GM18861 (cell line): Measurements from ENCODE around the gene DGAT2L6.

ENCODE experiments used
- ATAC-seq: cut with Tn5 transposase; IDR thresholded peaks from one replicate; pipeline ENCODE4 v1.9.1; 2021; ENCODE audit not compliant: unreplicated experiment

Gene DGAT2L6

GRCh38 chrX:70176938-70177533, at the start of gene DGAT2L6:
TSS of gene DGAT2L6 (plus strand) at chrX:70177483. CDS start at chrX:70177583, 100 bp downstream.
- ATAC-seq: peak; percentile 78

- no peak for ATAC-seq
Measured at GRCh38 chrX:70128071-70128470, 49.2 kb upstream of the DGAT2L6 start.

DNA sequence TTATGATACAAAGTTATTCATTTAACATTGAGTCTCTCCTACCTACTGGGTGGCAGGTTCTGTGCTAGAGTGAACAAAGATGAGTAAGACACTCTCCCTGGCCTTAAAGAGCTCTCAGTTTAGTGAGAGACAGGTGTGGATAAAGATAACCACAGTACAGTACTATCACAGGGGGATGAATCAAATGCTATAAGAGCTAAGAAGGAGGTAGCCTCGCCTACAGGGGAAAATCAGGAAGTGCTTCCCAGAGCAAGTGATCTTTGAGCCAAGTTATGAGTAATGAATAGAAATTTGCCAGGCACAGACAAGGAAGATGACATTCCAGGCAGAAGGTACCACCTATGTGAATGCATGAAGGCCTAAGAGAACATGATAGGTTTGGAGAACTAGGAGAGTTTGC, 47.5 kb upstream of the DGAT2L6 start:
- no peak for ATAC-seq

- no peak for ATAC-seq
Measured at GRCh38 chrX:70132224-70132623, 45.1 kb upstream of the DGAT2L6 start.

DNA sequence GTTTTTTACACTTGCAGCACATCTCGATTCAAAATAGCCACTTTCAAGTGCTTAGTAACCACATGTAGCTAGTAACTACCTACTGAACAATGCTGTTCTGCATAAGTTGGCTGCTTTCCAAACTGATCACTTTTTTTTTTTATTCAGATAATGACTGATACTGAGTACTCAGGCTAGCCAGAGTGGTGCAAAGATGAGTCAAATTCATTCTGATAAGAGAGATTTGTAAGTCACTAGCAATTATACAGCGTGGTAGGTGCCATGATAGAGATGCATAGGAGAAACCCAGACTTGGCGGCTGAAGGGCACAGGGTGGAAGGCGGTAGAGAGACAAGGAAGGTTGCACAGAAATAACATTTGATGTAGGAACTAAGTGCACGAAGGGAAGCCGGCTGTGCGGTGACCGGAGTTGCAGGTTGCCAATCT, 44.4 kb upstream of the DGAT2L6 start:
- no peak for ATAC-seq

DNA sequence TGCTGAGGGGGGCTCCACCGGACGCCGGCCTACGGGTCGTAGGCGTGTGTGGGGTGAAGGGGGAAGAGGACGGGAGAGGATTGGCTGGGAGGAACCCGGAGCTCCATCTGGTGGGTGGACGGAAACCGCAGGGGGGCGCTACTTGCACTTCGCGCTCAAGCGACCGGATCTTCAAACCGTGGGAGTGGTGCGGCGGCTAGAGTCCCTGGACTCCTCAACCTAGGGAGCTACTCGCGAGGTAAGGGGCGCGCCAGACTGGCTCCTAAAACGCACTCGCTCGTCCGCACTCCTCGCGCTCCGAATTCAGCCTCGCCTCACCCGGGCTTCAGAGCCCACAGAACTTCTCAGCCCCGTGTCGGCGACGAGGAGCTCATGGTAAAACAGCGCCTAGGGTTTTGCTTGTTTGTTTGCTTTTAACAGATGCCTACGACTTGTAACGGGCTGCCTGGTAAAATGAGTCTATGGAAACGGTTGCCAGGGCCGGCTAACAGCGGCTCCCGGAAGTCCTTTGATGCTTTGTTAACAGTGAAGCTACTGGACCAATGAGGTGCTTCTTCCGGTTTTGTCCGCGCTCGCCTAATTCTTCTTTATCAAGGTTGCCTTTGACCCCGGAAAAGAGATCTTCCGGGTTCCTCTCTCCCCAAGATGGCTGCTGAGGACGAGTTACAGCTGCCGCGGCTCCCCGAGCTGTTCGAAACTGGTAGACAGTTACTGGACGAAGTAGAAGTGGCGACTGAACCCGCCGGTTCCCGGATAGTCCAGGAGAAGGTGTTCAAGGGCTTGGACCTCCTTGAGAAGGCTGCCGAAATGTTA, 43.8 kb upstream of the DGAT2L6 start, which contains the start of gene IGBP1:
IGBP1 (plus strand) TSS at position 145 of the 813 bp plus-strand sequence; CDS start at position 646, 501 bp downstream.
- peak; percentile 82 for ATAC-seq

DNA sequence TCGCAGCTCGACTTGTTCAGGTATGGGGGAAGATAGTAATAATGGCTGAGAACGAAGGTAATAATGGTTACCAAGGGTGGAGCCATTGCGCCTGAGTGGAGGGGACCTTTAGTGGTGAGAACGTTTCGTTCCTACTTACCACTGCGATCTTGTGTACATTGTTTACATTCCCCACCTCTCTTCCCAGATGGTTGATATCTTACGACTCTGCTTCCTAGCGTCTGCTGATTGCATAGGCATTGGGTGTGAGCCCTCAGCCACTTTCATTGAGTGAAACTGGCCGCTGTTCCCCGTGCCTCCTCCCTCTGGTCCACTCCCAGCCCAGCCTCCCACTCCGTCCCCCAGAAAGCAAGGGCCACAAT, 43.2 kb upstream of the DGAT2L6 start:
- no peak for ATAC-seq

- no peak for ATAC-seq
Measured at GRCh38 chrX:70138622-70139021, 38.7 kb upstream of the DGAT2L6 start.

DNA sequence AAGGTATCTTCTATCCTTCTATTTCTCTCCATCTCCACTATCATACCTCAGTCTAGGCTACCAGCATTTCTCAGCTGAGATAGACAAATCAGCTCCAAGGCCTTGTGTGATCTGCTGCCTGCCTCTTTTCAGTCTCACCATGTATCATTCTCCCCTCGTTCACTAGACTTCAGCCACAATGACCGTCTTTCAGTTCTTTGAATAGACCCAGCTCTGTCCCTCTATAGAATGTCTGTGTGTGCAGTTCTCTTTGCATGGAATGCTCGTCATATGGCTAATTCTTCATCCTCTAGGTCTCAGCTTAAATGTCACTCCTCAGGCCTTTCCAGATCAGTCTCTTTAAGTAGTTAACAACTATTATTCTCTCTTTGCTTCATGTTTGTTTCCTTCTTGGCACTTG, 37.5 kb upstream of the DGAT2L6 start:
- ATAC-seq: no peak

DNA sequence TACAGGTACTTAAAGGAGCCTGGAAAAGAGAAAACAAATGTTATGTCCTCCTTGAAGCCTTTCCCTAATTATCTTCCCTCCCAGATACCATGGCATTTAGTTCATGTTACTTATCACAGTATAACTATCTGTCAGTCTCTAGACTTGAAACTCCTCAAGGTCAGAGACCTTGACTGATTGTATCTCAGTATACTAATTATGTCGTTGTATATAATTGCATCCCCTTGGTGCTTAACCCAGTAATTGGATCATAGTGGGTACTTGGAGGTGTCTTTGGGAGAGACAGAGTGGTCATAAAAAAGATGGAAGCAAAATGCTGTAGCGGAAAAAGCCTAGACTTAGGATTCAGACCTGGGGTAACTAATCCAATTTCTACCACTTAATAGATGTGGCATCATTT, 35.9 kb upstream of the DGAT2L6 start:
- ATAC-seq: no peak

GRCh38 chrX:70166601-70167590, 10.4 kb upstream of the DGAT2L6 start:
- ATAC-seq: no peak

GRCh38 chrX:70168238-70169188, 8.8 kb upstream of the DGAT2L6 start:
- no peak for ATAC-seq

- no peak for ATAC-seq
Measured at GRCh38 chrX:70169281-70169680, 8.0 kb upstream of the DGAT2L6 start.

- no peak for ATAC-seq
Measured at GRCh38 chrX:70171624-70172023, 5.7 kb upstream of the DGAT2L6 start.

DNA sequence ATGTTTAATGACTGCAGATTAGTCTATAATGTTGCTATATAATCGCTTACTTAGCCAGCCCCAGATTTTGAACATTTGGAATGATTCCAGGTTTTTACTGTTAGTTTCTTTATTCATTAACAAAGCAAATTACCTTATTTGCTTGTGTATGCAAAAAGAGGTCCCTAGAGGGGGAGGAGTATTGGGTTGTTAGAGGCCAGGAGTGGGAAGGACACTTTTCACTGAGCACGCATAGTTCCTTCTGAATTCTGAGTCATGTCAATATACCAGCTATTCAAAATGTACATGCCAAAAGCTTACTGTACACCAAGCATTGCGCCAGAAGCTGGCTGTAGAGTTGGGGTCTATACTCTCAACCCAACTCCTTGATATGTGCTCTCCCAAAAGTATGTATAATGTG, 5.1 kb upstream of the DGAT2L6 start:
- no peak for ATAC-seq

GRCh38 chrX:70172964-70173363, 4.3 kb upstream of the DGAT2L6 start:
- ATAC-seq: no peak

DNA sequence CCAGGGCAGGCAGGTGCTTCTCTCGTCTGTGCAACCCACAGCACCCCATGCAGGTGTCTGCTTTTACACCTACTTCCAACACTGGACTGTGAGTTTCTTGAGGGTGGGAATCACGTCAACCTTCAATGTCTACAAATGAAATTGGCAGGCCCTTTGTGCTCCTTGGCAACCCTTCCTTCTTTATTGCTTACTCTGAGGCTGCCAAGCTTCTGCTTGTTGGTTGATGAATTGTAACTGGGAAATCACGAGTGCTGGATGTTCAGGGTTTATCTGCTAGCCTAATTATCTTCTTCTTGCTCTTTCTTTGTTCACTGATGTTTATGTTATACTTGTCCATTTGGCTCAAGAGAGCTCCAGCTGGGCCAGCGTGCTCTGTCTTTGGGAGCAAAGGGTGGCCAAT, 2.5 kb upstream of the DGAT2L6 start:
- no peak for ATAC-seq

DNA sequence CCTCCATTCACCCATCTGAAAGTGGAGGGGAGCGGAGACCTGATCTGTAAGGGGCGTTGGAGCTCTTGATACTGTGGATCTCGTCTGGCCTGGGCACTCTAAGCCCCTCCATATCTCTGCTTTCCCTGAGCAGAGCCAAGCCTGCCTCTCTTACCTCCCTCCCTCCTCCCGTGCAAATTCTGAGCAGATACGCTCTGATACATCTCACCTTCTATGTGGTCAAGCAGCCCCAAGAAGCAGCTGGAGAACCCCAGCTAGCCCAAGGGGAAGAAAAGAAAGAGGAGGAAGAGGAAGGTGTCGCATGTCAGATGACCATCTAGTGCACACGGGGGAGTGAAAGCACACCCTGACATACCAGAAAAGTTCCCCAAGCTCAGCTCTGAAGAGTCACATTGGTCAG, 1.9 kb upstream of the DGAT2L6 start:
- no peak for ATAC-seq

DNA sequence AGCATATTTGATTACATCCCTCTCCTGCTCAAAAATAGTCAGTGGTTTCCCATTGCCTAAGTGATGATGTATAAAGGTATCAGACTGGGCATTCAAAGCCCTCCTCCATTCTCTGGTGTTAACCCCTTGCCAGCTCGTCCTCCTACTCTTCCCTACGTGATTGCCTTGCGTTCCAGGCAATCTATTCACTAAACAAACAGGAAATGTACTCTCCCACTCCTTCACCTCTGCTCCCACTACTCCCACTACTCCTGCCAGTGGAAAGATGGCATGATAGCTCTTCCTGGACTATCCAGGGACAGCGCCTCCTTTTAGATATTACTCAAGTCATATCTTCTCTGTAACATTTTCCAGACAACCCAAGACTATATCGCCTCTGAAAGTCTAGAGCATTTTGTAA, 5.8 kb downstream of the DGAT2L6 start:
- ATAC-seq: no peak

GRCh38 chrX:70190225-70190624, 12.9 kb downstream of the DGAT2L6 start:
- ATAC-seq: no peak
